CD4-positive, alpha-beta memory T cell (primary cell): ENCODE data around the gene TRRAP. TPM values are rescaled to one million over a fixed set of nuclear protein-coding genes. Genes with fewer than 3 reads are reported as not detected.

Experiments used
- CTCF ChIA-PET: fragments of 350-600 bp; sonication (Branson Sonifier 250); formaldehyde crosslinking; loops from one replicate; lab custom pipeline; 2021; ENCODE audit warnings: inconsistent platforms; ENCODE audit not compliant: partially characterized antibody; lab: Charles Lee
- POLR2A ChIA-PET: fragments of 350-600 bp; sonication (Branson Sonifier 250); formaldehyde crosslinking; loops from one replicate; lab custom pipeline; 2021; ENCODE audit not compliant: partially characterized antibody; lab: Charles Lee
- DNase-seq, 5 donors: peaks; one replicate each; pipeline versions ENCODE4 v3.0.0 to v3.0.0-alpha.2; 2020 to 2022; ENCODE audit warnings: mixed read lengths in 1 of 5
- H3K27ac ChIP-seq: one replicate; pipeline ENCODE4 v1.7.0; 2013; ENCODE audit warnings: low read depth, low read length
- H3K27me3 ChIP-seq: 2 replicates; pipeline ENCODE4 v1.7.0; 2013; ENCODE audit warnings: mild to moderate bottlenecking, low read length, moderate library complexity; ENCODE audit not compliant: insufficient read depth
- H3K36me3 ChIP-seq: 2 replicates; pipeline ENCODE4 v1.7.0; 2013; ENCODE audit warnings: mild to moderate bottlenecking, low read length, moderate library complexity; ENCODE audit not compliant: insufficient read depth
- H3K4me1 ChIP-seq: 2 replicates; pipeline ENCODE4 v1.7.0; 2013; ENCODE audit warnings: mild to moderate bottlenecking, low read length, moderate library complexity; ENCODE audit not compliant: insufficient read depth
- H3K4me3 ChIP-seq, 2 donors: one replicate each; pipeline ENCODE4 v1.7.0; 2013; ENCODE audit warnings: low read length in 2 of 2, mild to moderate bottlenecking in 1 of 2
- H3K9me3 ChIP-seq, 2 donors: one replicate each; pipeline ENCODE4 v1.7.0; 2013; ENCODE audit warnings: low read length in 2 of 2, control low read depth in 1 of 2; ENCODE audit not compliant: control insufficient read depth in 1 of 2
- H3K27ac Mint-ChIP-seq, 7 donors: one replicate each; pipeline ENCODE4 v1.8.0; 2020 to 2021; ENCODE audit warnings: mixed read lengths in 7 of 7, mild to moderate bottlenecking in 6 of 7, inconsistent platforms in 3 of 7, moderate library complexity in 3 of 7
- H3K27me3 Mint-ChIP-seq, 2 donors: one replicate each; pipeline ENCODE4 v1.8.0; 2020 to 2021; ENCODE audit warnings: mixed read lengths in 2 of 2
- H3K36me3 Mint-ChIP-seq, 2 donors: one replicate each; pipeline ENCODE4 v1.8.0; 2020 to 2021; ENCODE audit warnings: mixed read lengths in 2 of 2, inconsistent platforms in 1 of 2, mild to moderate bottlenecking in 1 of 2
- H3K4me1 Mint-ChIP-seq, 4 donors: one replicate each; pipeline ENCODE4 v1.8.0; 2020 to 2021; ENCODE audit warnings: mixed read lengths in 4 of 4, mild to moderate bottlenecking in 1 of 4
- H3K4me3 Mint-ChIP-seq, 8 donors: one replicate each; pipeline ENCODE4 v1.8.0; 2020 to 2021; ENCODE audit warnings: mixed read lengths in 8 of 8, mild to moderate bottlenecking in 7 of 8, moderate library complexity in 6 of 8, inconsistent platforms in 3 of 8
- H3K9me3 Mint-ChIP-seq, 8 donors: one replicate each; pipeline ENCODE4 v1.8.0; 2020 to 2021; ENCODE audit warnings: mixed read lengths in 8 of 8, mild to moderate bottlenecking in 5 of 8, inconsistent platforms in 3 of 8, moderate library complexity in 1 of 8
- intact Hi-C: fragments of 100-400 bp; cut with micrococcal nuclease; formaldehyde crosslinking; loops from one replicate; pipeline ENCODE4 v1.15.1; 2023
- polyA plus RNA-seq, 2 donors: library from polyadenylated mRNA; unstranded; fragments of 300-500 nt; fragmentation: Illumina TruSeq; gene quantifications; one replicate each; pipeline ENCODE4 v1.2.3, GENCODE V29; 2021
- total RNA-seq, 2 experiments: library from RNA; stranded (reverse); gene quantifications; one replicate each; pipeline ENCODE4 v1.2.3, GENCODE V29; 2021

TRRAP gene
- total and polyA plus RNA-seq, 4 experiments from 2014 or later = 0.42 to 89.9 (median 46.0) TPM

- Histone ChIP-seq H3K27ac (no peak overlapping the region), H3K27me3 (no peaks in the 10 kb centered on the region), H3K4me3 (no peak overlapping the region), H3K4me1 (peaks cover 35% of the 10 kb centered on the region), H3K36me3 (peaks cover 61% of the 10 kb centered on the region), H3K9me3 (no peaks in the 10 kb centered on the region)
- no peak for DNase-seq
- no peaks in the 10 kb centered on the region for H3K9me3 Mint-ChIP-seq
- CTCF ChIA-PET = interaction anchor here (0.6 kb wide), 1 partner anchor 106 kb away, joined by 3 read pairs; no protein-coding TSS in a partner anchor
- H3K27ac Mint-ChIP-seq = peak overlapping the region in 3 of 7 donors; percentile 24 to 72 (median 57)
- H3K27me3 Mint-ChIP-seq = no peaks in the 10 kb centered on the region
- H3K36me3 Mint-ChIP-seq = peaks cover 53 to 81% of the 10 kb centered on the region in 2 donors
- intact Hi-C loops = no loop called here
- H3K4me3 Mint-ChIP-seq = no peak overlapping the region
- POLR2A ChIA-PET = no interaction called here
- H3K4me1 Mint-ChIP-seq = peaks cover 23 to 54% (median 27%) of the 10 kb centered on the region in 4 donors
Observed at GRCh38 chr7:98934267-98934666, 55.9 kb downstream of the TRRAP start.

DNA sequence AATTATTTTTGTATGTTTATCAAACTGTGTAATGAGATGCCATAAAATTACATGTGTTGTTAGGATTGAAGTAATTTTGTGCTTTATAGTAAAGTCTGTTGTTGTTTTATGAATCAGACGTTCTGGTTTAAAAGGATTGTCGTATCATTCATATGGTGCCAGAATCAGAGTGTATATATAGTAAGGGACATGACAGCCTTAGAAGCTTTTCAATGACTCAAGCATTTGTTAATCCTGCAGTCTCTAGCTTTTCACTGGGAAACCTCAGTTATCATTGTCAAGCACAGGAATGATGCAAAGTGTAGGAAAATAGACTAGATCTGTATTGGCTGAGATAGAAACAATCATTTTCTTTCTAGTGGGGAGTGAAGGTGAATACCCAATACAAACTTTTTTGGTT is 57.5 kb downstream of the TRRAP start:
- H3K4me1 ChIP-seq = peaks cover 20% of the 10 kb centered on the region
- H3K9me3 ChIP-seq = no peaks in the 10 kb centered on the region
- ChIA-PET CTCF (interaction anchor here (1.7 kb wide), 1 partner anchor 13 kb away, joined by 3 read pairs; no protein-coding TSS in a partner anchor), POLR2A (no interaction called here)
- Mint-ChIP-seq H3K4me3 (no peak overlapping the region), H3K4me1 (peaks cover 14 to 42% (median 18%) of the 10 kb centered on the region in 4 donors), H3K9me3 (no peaks in the 10 kb centered on the region), H3K27ac (peak overlapping the region in 4 of 7 donors; percentile 17 to 74 (median 52)), H3K27me3 (no peaks in the 10 kb centered on the region), H3K36me3 (peaks cover 46 to 83% of the 10 kb centered on the region in 2 donors)
- no peak for DNase-seq
- peaks cover 68% of the 10 kb centered on the region for H3K36me3 ChIP-seq
- H3K27ac ChIP-seq = no peak overlapping the region
- no peak overlapping the region for H3K4me3 ChIP-seq
- H3K27me3 ChIP-seq = no peaks in the 10 kb centered on the region
- intact Hi-C loops = no loop called here

GRCh38 chr7:98943336-98943735 is 65.0 kb downstream of the TRRAP start:
- intact Hi-C loops = no loop called here
- no peak for DNase-seq
- peaks cover 82% of the 10 kb centered on the region for H3K36me3 ChIP-seq
- POLR2A ChIA-PET = interaction anchor here (3.2 kb wide), 1 partner anchor 12 kb away, joined by 9 read pairs; no protein-coding TSS in a partner anchor
- Mint-ChIP-seq H3K36me3 (peaks cover 45 to 91% of the 10 kb centered on the region in 2 donors), H3K27ac (peak overlapping the region in 2 of 7 donors; percentile 15 to 69), H3K4me3 (no peak overlapping the region), H3K9me3 (no peaks in the 10 kb centered on the region), H3K27me3 (no peaks in the 10 kb centered on the region), H3K4me1 (peaks cover 4 to 13% (median 8%) of the 10 kb centered on the region in 4 donors)
- no peaks in the 10 kb centered on the region for H3K9me3 ChIP-seq
- H3K27ac ChIP-seq = no peak overlapping the region
- H3K4me1 ChIP-seq = no peaks in the 10 kb centered on the region
- H3K27me3 ChIP-seq = no peaks in the 10 kb centered on the region
- CTCF ChIA-PET = no interaction called here
- H3K4me3 ChIP-seq = no peak overlapping the region

DNA sequence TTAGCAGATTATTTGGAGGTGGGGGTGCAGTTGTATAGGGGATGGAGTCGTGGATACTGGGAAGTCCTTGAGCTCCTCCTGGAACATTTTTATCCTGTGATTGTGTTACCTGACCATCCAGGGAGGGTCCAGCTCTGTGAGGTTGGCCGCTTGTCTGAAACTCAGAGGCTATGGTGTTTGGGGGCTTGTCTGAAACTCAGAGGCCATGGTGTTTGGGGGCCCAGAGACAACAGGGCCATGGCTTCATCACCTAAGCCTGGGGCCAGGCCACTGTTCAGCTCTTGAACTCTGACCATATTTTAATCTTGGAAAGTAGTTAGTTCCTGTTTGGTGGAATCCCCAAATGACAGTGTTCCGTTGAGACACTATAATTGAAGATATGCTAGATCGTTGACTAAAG is 66.1 kb downstream of the TRRAP start:
- Histone ChIP-seq H3K9me3 (no peaks in the 10 kb centered on the region), H3K36me3 (peaks cover 82% of the 10 kb centered on the region), H3K27me3 (no peaks in the 10 kb centered on the region), H3K4me1 (no peaks in the 10 kb centered on the region), H3K27ac (no peak overlapping the region), H3K4me3 (no peak overlapping the region)
- no peak for DNase-seq
- intact Hi-C loops = no loop called here
- ChIA-PET CTCF (no interaction called here), POLR2A (no interaction called here)
- peak overlapping the region in 1 of 7 donors; percentile 53 for H3K27ac Mint-ChIP-seq
- H3K4me1 Mint-ChIP-seq = peaks cover 4 to 11% (median 8%) of the 10 kb centered on the region in 4 donors
- no peaks in the 10 kb centered on the region for H3K9me3 Mint-ChIP-seq
- H3K27me3 Mint-ChIP-seq = no peaks in the 10 kb centered on the region
- H3K36me3 Mint-ChIP-seq = peaks cover 50 to 87% of the 10 kb centered on the region in 2 donors
- no peak overlapping the region for H3K4me3 Mint-ChIP-seq

DNA sequence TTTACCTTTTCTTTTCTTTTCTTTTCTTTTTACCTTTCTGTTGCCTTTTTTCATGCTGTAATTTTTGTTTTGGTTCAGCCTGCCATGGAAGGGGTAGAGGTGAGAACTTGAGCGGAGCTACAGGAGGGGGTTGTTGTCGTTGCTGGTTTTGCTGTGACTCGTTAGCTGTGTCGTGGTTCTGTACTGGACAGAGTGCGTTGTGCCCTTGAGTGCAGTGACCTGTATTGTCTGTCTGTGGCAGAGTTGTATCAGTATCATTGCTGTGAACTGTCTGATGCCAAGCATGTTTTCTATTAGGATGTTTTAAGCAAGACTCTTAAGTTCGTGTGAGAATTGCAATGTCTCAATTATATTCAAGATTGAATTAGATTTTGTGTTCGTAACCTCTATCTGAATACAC is 67.5 kb downstream of the TRRAP start:
- Histone ChIP-seq H3K27me3 (no peaks in the 10 kb centered on the region), H3K4me1 (no peaks in the 10 kb centered on the region), H3K36me3 (peaks cover 91% of the 10 kb centered on the region), H3K27ac (no peak overlapping the region), H3K9me3 (no peaks in the 10 kb centered on the region), H3K4me3 (no peak overlapping the region)
- DNase-seq = no peak
- intact Hi-C loops = no loop called here
- H3K9me3 Mint-ChIP-seq = no peaks in the 10 kb centered on the region
- CTCF ChIA-PET = no interaction called here
- H3K27me3 Mint-ChIP-seq = no peaks in the 10 kb centered on the region
- H3K27ac Mint-ChIP-seq = peak overlapping the region in 4 of 7 donors; percentile 20 to 63 (median 49)
- peak overlapping the region in 1 of 8 donors; percentile 8 for H3K4me3 Mint-ChIP-seq
- POLR2A ChIA-PET = no interaction called here
- peaks cover 4 to 11% (median 8%) of the 10 kb centered on the region in 4 donors for H3K4me1 Mint-ChIP-seq
- peaks cover 61 to 89% of the 10 kb centered on the region in 2 donors for H3K36me3 Mint-ChIP-seq

DNA sequence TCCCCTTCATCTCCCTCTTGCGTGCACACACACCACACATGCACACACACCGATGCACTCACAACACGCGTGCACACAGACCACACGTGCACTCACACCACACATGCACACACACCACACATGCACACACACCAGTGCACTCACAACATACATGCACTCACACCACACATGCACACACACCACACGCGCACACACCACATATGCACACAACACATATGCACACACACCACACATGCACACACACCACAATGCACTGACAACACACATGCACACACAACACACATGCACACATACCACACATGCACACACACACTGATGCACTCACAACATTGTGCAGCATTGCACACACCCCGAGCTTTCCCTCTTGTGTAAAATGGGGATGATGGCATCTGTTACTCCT is 68.1 kb downstream of the TRRAP start:
- H3K36me3 Mint-ChIP-seq = peaks cover 61 to 89% of the 10 kb centered on the region in 2 donors
- Histone ChIP-seq H3K4me3 (no peak overlapping the region), H3K27ac (no peak overlapping the region), H3K36me3 (peaks cover 90% of the 10 kb centered on the region), H3K9me3 (no peaks in the 10 kb centered on the region), H3K27me3 (no peaks in the 10 kb centered on the region), H3K4me1 (no peaks in the 10 kb centered on the region)
- peak overlapping the region in 3 of 7 donors; percentile 9 to 49 (median 27) for H3K27ac Mint-ChIP-seq
- H3K27me3 Mint-ChIP-seq = no peaks in the 10 kb centered on the region
- H3K9me3 Mint-ChIP-seq = no peaks in the 10 kb centered on the region
- no peak overlapping the region for H3K4me3 Mint-ChIP-seq
- peaks cover 4 to 11% (median 8%) of the 10 kb centered on the region in 4 donors for H3K4me1 Mint-ChIP-seq
- intact Hi-C loops = no loop called here
- ChIA-PET POLR2A (interaction anchor here (1.1 kb wide), 1 partner anchor 16 kb away, joined by 5 read pairs; no protein-coding TSS in a partner anchor), CTCF (no interaction called here)
- no peak for DNase-seq

DNA sequence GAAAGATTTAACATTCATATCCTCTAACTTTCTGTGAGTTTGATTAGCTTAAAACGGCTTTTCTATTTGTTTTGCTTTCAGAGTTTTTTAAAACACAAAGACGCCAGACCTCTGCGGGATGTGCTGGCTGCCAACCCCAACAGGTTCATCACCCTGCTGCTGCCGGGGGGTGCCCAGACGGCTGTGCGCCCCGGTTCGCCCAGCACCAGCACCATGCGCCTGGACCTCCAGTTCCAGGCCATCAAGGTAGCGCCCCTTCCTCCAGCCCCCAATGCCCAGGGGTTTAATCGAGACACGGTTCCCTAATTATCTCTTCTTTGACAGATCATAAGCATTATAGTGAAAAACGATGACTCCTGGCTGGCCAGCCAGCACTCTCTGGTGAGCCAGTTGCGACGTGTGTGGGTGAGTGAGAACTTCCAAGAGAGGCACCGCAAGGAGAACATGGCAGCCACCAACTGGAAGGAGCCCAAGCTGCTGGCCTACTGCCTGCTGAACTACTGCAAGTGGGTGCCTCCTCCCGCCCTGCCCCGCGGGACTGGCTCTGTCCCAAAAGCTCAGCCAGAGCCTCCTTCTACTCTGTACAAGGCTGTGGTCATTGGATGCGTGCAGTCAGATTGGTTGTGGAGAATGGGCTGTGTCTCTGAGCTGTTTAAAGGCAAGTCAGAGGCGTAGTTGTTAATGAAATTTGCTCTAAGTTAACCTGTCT is 71.2 kb downstream of the TRRAP start:
- Histone ChIP-seq H3K27me3 (no peaks in the 10 kb centered on the region), H3K4me1 (no peaks in the 10 kb centered on the region), H3K36me3 (peaks cover 85% of the 10 kb centered on the region), H3K4me3 (no peak overlapping the region), H3K27ac (no peak overlapping the region), H3K9me3 (no peaks in the 10 kb centered on the region)
- H3K4me3 Mint-ChIP-seq = no peak overlapping the region
- peaks cover 4 to 10% (median 6%) of the 10 kb centered on the region in 4 donors for H3K4me1 Mint-ChIP-seq
- no peak for DNase-seq
- intact Hi-C loops = no loop called here
- peak overlapping the region in 1 of 7 donors; percentile 12 for H3K27ac Mint-ChIP-seq
- POLR2A ChIA-PET = no interaction called here
- CTCF ChIA-PET = interaction anchor here (0.6 kb wide), 1 partner anchor 59 kb away, joined by 4 read pairs; no protein-coding TSS in a partner anchor
- H3K36me3 Mint-ChIP-seq = peaks cover 77 to 95% of the 10 kb centered on the region in 2 donors
- H3K9me3 Mint-ChIP-seq = no peaks in the 10 kb centered on the region
- H3K27me3 Mint-ChIP-seq = no peaks in the 10 kb centered on the region
